GM12801 (cell line): Measurements from ENCODE around the gene TMA7B.

Experiments used
- CTCF ChIP-seq: IDR thresholded peaks from one replicate; pipeline ENCODE4 v1.5.1; 2011; ENCODE audit warnings: control low read depth; ENCODE audit not compliant: insufficient read length; ENCODE audit errors: extremely low read depth

Gene TMA7B

GRCh38 chr22:40008726-40009291, 48.6 kb downstream of the TMA7B start:
- TF ChIP-seq CTCF: no peak

GRCh38 chr22:40009292-40009774, 49.1 kb downstream of the TMA7B start:
- TF ChIP-seq CTCF: no peak

- TF ChIP-seq CTCF: no peak
Observed at GRCh38 chr22:40009951-40010671, 49.9 kb downstream of the TMA7B start.

- no peak for TF ChIP-seq CTCF
Observed at GRCh38 chr22:40010746-40011145, 50.5 kb downstream of the TMA7B start.
